KMS-11 (cell line): Measurements from ENCODE around the gene VWA2.

Source experiments
- H2AFZ ChIP-seq: fragments of 200-600 bp; sonication (generic); 2 replicates; pipeline ENCODE4 v1.6.1; 2016; ENCODE audit warnings: antibody characterized with exemption, mixed run types, low read depth
- H3K27ac ChIP-seq: fragments of 200-600 bp; sonication (generic); 2 replicates; pipeline ENCODE4 v1.6.1; 2016; ENCODE audit warnings: mild to moderate bottlenecking, mixed run types
- H3K27me3 ChIP-seq: fragments of 200-600 bp; sonication (generic); 2 replicates; pipeline ENCODE4 v1.6.1; 2017; ENCODE audit warnings: mild to moderate bottlenecking, low read depth, mixed run types, moderate library complexity; ENCODE audit not compliant: insufficient read depth
- H3K36me3 ChIP-seq: fragments of 200-600 bp; sonication (generic); 2 replicates; pipeline ENCODE4 v1.6.1; 2017; ENCODE audit warnings: mild to moderate bottlenecking, mixed run types; ENCODE audit not compliant: insufficient read depth
- H3K4me1 ChIP-seq: fragments of 200-600 bp; sonication (generic); 2 replicates; pipeline ENCODE4 v1.6.1; 2016; ENCODE audit warnings: mild to moderate bottlenecking, low read depth, mixed run types; ENCODE audit not compliant: poor library complexity, severe bottlenecking
- H3K4me2 ChIP-seq: fragments of 200-600 bp; sonication (generic); 2 replicates; pipeline ENCODE4 v1.7.0; 2016; ENCODE audit warnings: mild to moderate bottlenecking, mixed run types
- H3K4me3 ChIP-seq: fragments of 200-600 bp; sonication (generic); IDR thresholded peaks from 2 replicates; pipeline ENCODE4 v1.6.1; 2017; ENCODE audit warnings: low read depth, low read length, mixed read lengths; ENCODE audit not compliant: insufficient read depth
- H3K79me2 ChIP-seq: fragments of 200-600 bp; sonication (generic); 2 replicates; pipeline ENCODE4 v1.6.1; 2016; ENCODE audit warnings: low read depth, mixed run types; ENCODE audit not compliant: insufficient read depth
- H3K9ac ChIP-seq: fragments of 200-600 bp; sonication (generic); 2 replicates; pipeline ENCODE4 v1.6.1; 2016; ENCODE audit warnings: mild to moderate bottlenecking, mixed run types
- H4K20me1 ChIP-seq: fragments of 200-600 bp; sonication (generic); 2 replicates; pipeline ENCODE4 v1.6.1; 2016; ENCODE audit warnings: mild to moderate bottlenecking, mixed run types; ENCODE audit not compliant: insufficient read depth
- CTCF ChIP-seq: fragments of 200-600 bp; sonication (generic); conservative IDR thresholded peaks from 2 replicates; pipeline ENCODE4 v1.6.1; 2017; ENCODE audit warnings: low read depth, mild to moderate bottlenecking, antibody characterized with exemption, low read length, moderate library complexity, mixed read lengths

Gene VWA2

GRCh38 chr10:114215033-114215432 is 24.0 kb upstream of the VWA2 start:
- Histone ChIP-seq H4K20me1 (no peaks in the 10 kb centered on the region), H3K4me3 (no peak overlapping the region), H3K4me1 (peaks cover 5% of the 10 kb centered on the region), H3K4me2 (no peak overlapping the region), H3K79me2 (no peaks in the 10 kb centered on the region), H2AFZ (no peak overlapping the region), H3K27ac (no peak overlapping the region), H3K9ac (no peak overlapping the region), H3K36me3 (no peaks in the 10 kb centered on the region), H3K27me3 (no peaks in the 10 kb centered on the region)
- TF ChIP-seq CTCF, result no peak

- Histone ChIP-seq H4K20me1 (no peaks in the 10 kb centered on the region), H3K79me2 (no peaks in the 10 kb centered on the region), H2AFZ (peak overlapping the region; percentile 13; the same call in 1 of the 2 replicates), H3K4me3 (no peak overlapping the region), H3K27me3 (no peaks in the 10 kb centered on the region), H3K4me2 (peak overlapping the region; percentile 61), H3K9ac (no peak overlapping the region), H3K27ac (peak overlapping the region; percentile 24; the same call in 1 of the 2 replicates), H3K4me1 (peaks cover 15% of the 10 kb centered on the region), H3K36me3 (no peaks in the 10 kb centered on the region)
- TF ChIP-seq CTCF, result no peak
These were observed 18.8 kb upstream of the VWA2 start for GRCh38 chr10:114220281-114220680.

- peaks cover 15% of the 10 kb centered on the region for H3K4me1 ChIP-seq
- no peaks in the 10 kb centered on the region for H3K79me2 ChIP-seq
- no peak overlapping the region for H3K4me2 ChIP-seq
- no peak for TF ChIP-seq CTCF
- no peaks in the 10 kb centered on the region for H4K20me1 ChIP-seq
- H3K27me3 ChIP-seq, result no peaks in the 10 kb centered on the region
- no peak overlapping the region for H3K9ac ChIP-seq
- no peaks in the 10 kb centered on the region for H3K36me3 ChIP-seq
- H3K27ac ChIP-seq, result no peak overlapping the region
- H3K4me3 ChIP-seq, result no peak overlapping the region
- H2AFZ ChIP-seq, result no peak overlapping the region
These were observed 17.8 kb upstream of the VWA2 start for GRCh38 chr10:114221235-114221634.

GRCh38 chr10:114223066-114223465 is 16.0 kb upstream of the VWA2 start:
- no peaks in the 10 kb centered on the region for H3K27me3 ChIP-seq
- H3K27ac ChIP-seq, result no peak overlapping the region
- no peak overlapping the region for H3K4me2 ChIP-seq
- H3K36me3 ChIP-seq, result no peaks in the 10 kb centered on the region
- no peaks in the 10 kb centered on the region for H3K79me2 ChIP-seq
- H3K4me1 ChIP-seq, result peaks cover 15% of the 10 kb centered on the region
- no peak overlapping the region for H3K9ac ChIP-seq
- H4K20me1 ChIP-seq, result no peaks in the 10 kb centered on the region
- no peak overlapping the region for H3K4me3 ChIP-seq
- no peak overlapping the region for H2AFZ ChIP-seq
- no peak for TF ChIP-seq CTCF

GRCh38 chr10:114228156-114228555 is 10.9 kb upstream of the VWA2 start:
- H3K27me3 ChIP-seq, result no peaks in the 10 kb centered on the region
- no peaks in the 10 kb centered on the region for H3K4me1 ChIP-seq
- H3K9ac ChIP-seq, result no peak overlapping the region
- H3K27ac ChIP-seq, result no peak overlapping the region
- TF ChIP-seq CTCF, result no peak
- no peak overlapping the region for H2AFZ ChIP-seq
- no peaks in the 10 kb centered on the region for H4K20me1 ChIP-seq
- no peak overlapping the region for H3K4me3 ChIP-seq
- no peaks in the 10 kb centered on the region for H3K36me3 ChIP-seq
- no peaks in the 10 kb centered on the region for H3K79me2 ChIP-seq
- no peak overlapping the region for H3K4me2 ChIP-seq
